LNCAP (cell line): ENCODE data around the gene ZNF324.

Experiments
- TF ChIP-seq, protein P1 (sequence below): fragments of 450-650 bp; IDR thresholded peaks from 2 replicates; pipeline ENCODE4 v1.5.1; 2017; ENCODE audit warnings: mild to moderate bottlenecking

The ZNF324 gene

DNA sequence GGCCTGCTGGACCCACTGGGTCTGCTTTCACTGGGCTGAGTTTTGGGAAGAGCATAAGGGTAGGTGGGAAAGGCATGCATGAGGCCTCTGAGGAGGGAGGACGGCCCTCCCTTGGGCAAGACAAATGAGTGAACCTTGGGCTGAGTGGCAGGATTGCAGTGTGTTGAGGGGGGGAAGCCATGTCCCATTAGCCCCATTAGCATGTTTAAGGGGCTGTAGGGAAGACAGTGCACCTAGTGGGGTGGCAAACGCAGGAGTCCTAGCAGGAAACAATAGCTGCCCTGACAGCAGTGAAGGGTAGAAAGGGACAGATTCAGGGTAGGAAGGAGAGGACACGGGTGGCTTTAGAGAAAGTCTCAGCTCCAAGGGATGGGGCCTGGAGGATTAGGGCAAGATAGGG, 55.8 kb downstream of the ZNF324 start:
- TF ChIP-seq, protein P1, sequence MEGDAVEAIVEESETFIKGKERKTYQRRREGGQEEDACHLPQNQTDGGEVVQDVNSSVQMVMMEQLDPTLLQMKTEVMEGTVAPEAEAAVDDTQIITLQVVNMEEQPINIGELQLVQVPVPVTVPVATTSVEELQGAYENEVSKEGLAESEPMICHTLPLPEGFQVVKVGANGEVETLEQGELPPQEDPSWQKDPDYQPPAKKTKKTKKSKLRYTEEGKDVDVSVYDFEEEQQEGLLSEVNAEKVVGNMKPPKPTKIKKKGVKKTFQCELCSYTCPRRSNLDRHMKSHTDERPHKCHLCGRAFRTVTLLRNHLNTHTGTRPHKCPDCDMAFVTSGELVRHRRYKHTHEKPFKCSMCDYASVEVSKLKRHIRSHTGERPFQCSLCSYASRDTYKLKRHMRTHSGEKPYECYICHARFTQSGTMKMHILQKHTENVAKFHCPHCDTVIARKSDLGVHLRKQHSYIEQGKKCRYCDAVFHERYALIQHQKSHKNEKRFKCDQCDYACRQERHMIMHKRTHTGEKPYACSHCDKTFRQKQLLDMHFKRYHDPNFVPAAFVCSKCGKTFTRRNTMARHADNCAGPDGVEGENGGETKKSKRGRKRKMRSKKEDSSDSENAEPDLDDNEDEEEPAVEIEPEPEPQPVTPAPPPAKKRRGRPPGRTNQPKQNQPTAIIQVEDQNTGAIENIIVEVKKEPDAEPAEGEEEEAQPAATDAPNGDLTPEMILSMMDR: no peak
